Keratinocyte (primary cell): ENCODE results near the gene CHCHD6.

Experiments used
- CTCF ChIP-seq, 3 experiments: IDR thresholded peaks in 1 of 3; conservative IDR thresholded peaks in 1 of 3; optimal IDR thresholded peaks in 1 of 3; 2 replicates in 2 of 3; 3 replicates in 1 of 3; pipeline versions ENCODE3 to v1.5.1; 2011; ENCODE audit warnings: low read length in 3 of 3, mild to moderate bottlenecking in 3 of 3, moderate library complexity in 2 of 3, control low read depth in 1 of 3, inconsistent platforms in 1 of 3; ENCODE audit not compliant: insufficient read depth in 2 of 3; ENCODE audit errors: extremely low read depth in 1 of 3
- EZH2 ChIP-seq: IDR thresholded peaks from one replicate; pipeline ENCODE4 v1.6.1; 2012; ENCODE audit warnings: inconsistent platforms, mild to moderate bottlenecking, low read length, moderate library complexity

- TF ChIP-seq CTCF (optimal IDR thresholded peaks at IDR 0.05 in 1 of 3, IDR thresholded peaks at IDR 0.05 in 1 of 3, conservative IDR thresholded peaks at IDR 0.05 in 1 of 3; ENCODE audit: extremely low read depth in 1 of 3, insufficient read depth in 2 of 3, low read length in 3 of 3) (no peak), EZH2 (no peak)
Measured at GRCh38 chr3:126747768-126748167, 43.7 kb downstream of the CHCHD6 start.
